HG02798 (cell line): Measurements from ENCODE around the gene TIMM29.
A peak's percentile ranks its signal among the peaks of the same experiment; 100 is the strongest.

Experiments
- ATAC-seq: cut with Tn5 transposase; IDR thresholded peaks from one replicate; pipeline ENCODE4 v1.9.1; 2021; ENCODE audit warnings: mild to moderate bottlenecking; ENCODE audit not compliant: unreplicated experiment, poor library complexity

TIMM29 gene

GRCh38 chr19:10928563-10929401, at the start of gene TIMM29, which contains the start of gene YIPF2:
TSS of gene TIMM29 (plus strand) at chr19:10928811. CDS start at chr19:10928823, 12 bp downstream.
TSS of gene YIPF2 (minus strand) at chr19:10928639. CDS start at chr19:10928410, 229 bp downstream.
- ATAC-seq: peak; percentile 93

DNA sequence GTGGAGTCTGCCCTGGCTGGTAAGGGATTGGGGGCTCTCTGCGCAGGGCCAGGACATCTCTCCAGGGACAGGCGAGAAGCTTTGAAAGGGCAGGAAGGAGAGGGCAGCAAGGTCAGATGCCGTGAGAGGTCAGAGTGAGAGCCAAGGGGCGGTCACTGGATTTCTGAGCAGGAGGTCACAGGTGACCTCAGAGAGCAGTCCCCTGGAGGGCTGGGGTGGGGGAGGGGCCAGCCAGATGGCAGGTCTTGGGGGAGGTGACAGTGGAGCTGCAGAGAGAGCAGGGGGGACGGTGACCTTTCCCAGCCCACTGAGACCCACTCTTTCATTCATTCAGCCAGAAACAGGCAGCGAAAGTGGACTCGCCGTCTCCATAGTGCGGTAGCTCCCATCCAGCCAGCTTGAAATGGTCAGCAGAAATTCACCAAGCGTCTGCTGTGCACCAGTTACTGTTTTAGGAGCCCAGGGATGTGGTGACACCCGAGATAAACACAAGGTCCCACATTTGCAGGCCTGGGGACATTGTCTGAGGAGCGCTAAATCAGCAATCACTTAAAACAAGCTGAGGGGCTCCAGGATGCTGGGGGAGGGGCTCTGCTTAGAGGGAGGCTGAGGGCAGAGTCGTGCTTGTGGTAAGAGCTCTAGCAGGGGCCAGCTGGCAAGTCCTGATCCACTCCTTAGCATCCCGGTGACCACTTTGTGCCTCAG, 47.1 kb upstream of the TIMM29 start:
- no peak for ATAC-seq

GRCh38 chr19:10882108-10882457, 46.5 kb upstream of the TIMM29 start:
- ATAC-seq: no peak

DNA sequence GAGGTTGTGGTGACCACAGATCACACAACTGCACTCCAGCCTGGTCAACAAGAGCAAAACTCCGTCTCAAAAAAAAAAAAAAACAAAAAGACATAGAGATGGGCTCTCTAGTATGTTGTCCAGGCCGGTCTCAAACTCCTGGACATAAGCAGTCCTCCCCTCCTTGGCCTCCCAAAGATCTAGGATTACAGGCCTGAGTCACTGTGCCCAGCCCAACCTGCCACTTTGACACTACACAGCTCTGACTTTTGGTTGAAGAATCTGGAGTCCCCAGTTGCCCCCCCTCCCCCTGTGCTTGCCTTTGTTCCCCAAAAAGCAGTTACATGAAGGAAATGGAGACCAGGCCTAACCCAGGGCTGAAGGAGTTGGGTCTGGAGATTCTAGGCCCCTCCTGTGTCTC, 44.3 kb upstream of the TIMM29 start:
- ATAC-seq: no peak

DNA sequence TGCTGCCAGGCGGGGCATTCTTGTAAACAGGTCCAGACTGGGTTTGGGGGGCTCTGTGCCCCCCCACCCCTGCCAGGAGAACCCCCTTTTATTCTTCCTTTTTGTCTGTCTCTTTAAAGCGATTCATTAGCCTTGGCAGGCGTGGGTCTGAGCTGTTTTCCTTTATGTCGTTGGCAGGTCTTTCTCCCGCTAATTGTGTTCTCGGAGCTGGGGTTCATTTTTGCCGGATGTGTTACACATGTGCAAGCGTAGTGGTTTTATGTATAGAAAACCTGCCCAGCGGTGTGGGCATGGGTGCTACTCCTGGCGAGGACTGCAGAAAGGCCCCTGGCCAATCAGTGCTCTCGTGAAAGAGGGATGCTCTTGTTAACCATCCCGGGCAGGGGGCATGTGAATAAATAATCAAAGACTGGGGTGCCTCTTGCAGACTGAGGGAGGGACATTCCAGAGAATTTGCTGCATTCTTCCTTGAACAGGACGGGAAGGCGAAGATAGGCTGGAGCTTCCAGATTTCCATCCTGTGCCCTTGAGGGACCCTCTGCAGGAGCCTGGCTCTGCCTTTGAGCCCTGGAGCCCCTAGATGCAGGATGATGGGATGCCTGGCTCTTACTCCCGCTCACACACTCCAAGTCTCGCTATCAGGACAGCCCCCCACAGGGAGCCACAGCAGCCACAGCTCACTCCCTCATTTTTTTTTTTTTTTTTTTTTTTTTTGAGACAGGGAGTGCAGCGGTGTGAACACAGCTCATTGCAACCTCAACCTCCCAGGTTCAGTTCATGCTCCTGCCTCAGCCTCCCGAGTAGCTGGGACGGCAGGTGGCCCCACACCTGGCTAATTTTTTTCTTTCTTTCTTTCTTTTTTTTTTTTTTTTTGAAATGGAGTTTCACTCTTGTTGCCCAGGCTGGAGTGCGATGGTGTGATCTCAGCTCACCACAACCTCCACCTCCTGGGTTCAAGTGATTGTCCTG, 43.1 kb upstream of the TIMM29 start:
- ATAC-seq: no peak

GRCh38 chr19:10887616-10888367, 40.8 kb upstream of the TIMM29 start:
- no peak for ATAC-seq

DNA sequence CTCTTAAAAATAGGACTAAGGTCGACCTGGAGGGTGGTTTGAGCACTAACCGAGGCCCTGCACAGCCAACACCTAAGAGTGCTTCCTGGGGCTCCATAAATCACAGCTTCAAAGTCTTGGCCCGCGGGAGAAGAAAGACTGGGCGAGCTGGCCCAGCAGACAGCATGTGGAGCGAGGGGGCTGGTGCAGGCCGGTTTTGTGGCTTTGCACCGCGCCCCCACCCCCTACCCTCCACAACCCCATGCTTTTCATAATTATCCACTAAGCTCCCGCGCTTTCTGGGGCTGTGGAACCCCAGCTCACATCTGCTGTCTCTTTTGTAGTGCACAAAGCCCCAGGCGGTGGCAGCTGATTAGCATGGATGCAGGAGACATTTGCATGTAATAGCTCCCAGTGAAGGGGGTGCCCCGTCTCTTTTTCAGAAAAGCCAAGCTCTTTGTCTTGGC, 40.2 kb upstream of the TIMM29 start:
- ATAC-seq: no peak

DNA sequence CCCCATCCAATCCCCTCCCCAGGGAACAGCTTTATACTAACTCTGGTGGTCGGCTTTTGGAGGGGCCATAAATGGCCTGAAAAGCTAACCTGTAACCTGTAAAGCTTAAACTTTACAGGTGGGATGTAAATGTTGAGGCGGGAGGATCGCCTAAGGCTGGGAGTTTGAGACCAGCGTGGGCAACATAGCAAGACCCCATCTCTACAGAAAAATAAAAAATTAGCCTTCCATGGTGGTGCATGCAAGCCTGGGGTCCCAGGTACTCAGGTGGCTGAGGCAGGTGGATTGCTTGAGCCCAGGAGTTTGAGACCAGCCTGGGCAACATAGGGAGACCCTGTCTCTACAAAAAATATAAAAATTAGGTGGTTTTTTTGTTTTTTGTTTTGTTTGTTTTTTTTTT, 38.7 kb upstream of the TIMM29 start:
- ATAC-seq: no peak

DNA sequence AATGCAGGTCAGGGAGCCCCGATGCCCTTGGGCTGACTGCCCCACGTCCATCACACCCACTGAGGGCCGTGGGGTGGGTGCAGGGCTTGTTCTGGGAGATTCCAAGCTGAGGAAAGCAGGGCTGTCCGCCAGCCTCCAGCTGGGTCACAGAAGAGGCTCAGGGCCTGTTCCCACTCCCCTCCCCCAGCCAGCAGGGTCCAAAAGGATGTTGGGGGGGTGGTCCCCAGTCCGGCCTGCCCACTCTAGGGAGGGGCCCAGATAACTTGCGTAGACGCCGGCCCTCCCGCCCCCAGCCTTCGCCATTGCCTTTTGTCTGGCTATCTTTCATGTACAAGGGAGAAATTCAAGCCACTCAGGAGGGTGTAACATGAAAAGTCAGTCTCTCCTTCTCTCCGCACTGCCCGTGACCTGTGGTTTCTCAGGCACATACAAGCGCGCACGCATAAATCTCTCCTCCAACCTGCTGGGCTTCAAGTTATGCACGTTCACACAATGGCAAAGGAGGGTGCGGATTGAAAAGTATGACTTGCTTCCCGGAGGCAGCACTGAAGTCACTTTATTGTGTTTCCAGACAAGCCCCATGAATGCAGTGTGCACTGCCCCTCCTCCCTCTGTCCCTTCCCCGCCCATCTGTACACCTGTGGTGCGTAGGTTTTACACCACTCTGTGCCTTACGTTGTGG, 37.1 kb upstream of the TIMM29 start:
- no peak for ATAC-seq

DNA sequence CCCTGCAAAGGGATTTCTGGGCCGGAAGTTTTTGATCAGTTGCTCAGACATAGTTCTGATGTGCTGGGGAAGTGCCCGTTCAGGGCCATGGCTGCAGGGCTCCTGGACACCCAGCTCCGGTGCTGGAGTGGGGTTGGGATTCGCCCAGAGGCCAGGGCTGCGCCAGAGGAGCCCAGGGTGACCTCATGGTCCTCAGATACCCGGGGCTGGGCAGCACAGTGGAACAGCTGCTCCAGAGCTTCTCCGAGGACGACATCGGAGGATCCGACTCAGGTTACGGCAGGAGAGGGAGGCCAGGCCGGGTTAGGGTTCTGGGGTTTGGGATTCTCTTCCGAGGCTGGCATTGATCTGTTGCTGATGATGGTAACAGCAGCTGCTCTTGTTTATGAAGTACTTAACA, 36.4 kb upstream of the TIMM29 start:
- no peak for ATAC-seq

DNA sequence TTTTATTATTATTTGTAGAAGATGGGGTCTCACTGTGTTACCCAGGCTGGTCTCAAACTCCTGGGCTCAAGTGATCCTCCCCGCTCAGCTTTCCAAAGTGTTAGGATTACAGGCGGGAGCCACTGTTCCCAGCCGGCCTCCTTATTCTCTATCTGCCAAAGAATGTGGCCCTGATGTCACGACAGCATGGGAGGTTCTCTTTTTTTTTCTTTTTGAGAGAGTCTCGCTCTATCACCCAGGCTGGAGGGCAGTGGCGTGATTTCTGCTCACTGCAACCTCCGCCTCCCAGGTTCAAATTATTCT, 33.7 kb upstream of the TIMM29 start:
- no peak for ATAC-seq

DNA sequence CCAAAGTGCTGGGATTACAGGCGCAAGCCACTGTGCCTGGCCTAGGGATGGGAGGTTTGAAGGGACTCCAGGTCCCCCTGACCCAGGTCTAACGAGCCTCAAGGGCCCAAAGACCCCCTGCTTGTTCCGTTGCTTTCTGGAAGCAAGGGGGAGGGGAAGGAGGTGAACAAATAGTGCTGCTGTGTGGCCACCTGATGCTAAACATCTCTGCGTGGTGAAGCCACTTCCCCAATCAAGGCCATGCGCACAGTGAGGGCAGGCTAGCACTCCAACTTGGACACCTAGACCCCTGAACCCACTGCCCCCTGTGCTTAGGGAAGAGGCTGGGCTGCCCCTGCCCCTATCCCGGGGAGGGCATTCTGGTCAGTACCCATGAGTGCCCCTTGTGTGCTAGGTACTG, 33.2 kb upstream of the TIMM29 start:
- no peak for ATAC-seq

- ATAC-seq: no peak
Observed at GRCh38 chr19:10895920-10896319, 32.7 kb upstream of the TIMM29 start.

- no peak for ATAC-seq
Observed at GRCh38 chr19:10896851-10897526, 31.6 kb upstream of the TIMM29 start.

GRCh38 chr19:10898633-10899032, 30.0 kb upstream of the TIMM29 start:
- ATAC-seq: no peak

DNA sequence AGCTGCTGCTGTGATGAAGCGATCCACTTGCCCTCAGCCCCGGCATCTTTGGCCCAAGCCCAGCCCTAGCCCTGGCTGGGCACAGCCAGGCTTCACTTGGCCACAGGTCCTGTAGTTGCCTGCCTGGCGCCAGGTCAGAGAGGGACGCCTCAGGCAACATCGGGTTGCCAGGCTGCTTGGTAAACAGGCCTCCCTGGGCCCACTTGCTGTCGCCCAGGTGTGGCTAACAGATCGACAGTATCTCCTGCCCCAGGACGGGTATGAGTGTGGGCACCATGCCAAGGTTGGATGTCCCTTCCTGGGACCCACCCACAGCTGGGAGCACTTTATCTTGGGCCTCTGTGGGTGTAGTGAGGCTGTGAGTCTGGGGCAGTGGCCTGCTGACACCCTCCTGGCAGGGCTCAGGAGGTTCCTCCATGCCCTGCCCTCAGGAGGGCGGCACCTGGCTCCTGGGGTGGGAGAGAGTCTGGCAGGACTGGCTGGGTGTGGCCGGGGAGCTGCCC, 29.4 kb upstream of the TIMM29 start:
- ATAC-seq: no peak

DNA sequence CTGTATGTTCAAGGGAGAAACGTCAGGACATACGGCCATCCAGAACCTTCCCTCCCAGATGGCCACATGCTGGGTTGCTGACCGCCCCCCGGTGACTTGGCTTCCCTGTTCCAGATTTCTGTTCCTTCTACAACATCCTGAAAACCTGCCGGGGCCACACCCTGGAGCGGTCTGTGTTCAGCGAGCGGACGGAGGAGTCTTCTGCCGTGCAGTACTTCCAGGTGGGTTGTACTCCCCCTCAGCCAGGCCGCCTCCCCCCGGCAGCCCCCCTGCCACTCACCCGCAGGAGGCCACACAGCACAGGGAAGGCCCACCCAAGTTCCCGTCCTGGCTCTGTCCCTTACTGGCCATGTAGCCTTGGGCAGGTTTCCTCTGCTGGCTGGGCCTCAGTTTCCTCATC, 20.7 kb upstream of the TIMM29 start:
- no peak for ATAC-seq

DNA sequence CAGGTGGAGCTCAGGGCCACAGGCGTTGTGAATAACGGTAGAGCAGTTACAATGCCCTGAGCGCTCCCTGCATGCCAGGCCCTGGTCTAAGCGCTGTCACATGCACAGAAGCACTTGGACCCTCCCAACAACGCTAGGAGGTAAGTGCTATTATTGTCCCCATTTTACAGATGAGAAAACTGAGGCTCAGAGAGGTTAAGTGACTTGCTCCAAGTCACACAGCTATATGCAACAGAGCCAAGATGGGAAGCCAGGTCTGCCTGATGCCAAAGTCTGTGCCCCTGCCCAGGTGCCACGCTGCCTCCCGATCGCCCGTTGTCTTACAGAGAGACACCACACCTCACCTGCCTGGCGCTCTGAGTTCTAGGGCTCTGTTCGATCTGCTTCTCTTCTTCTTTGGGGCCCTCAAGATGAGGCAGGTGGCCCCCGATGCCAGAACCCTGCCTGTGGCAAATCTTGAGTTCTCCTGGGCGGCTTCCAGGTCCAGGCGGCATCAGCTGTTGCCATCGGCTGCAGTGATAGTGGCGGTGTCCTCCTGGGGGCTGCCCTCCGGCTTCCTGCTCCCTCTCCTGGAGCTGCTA, 20.1 kb upstream of the TIMM29 start:
- no peak for ATAC-seq
